Left lung (tissue), 10 donors: ENCODE data around the gene PHKB. TPM values are rescaled to one million over a fixed set of nuclear protein-coding genes. Genes with fewer than 3 reads are reported as not detected.

ENCODE experiments used
- ATAC-seq: fragments of 200-7000 bp; cut with Tn5 transposase; one replicate; pipeline ENCODE4 v1.9.1; 2020; ENCODE audit warnings: moderate library complexity
- DNase-seq, 4 donors: peaks; one replicate each; pipeline ENCODE4 v3.0.0-alpha.2; 2013 to 2020
- H3K27ac ChIP-seq, 2 donors: fragments of 200-600 bp; sonication (generic) in 1 of 2; one replicate each; pipeline versions ENCODE4 v1.5.0 to v1.8.0; 2020 to 2021
- H3K27me3 ChIP-seq, 2 donors: fragments of 200-600 bp; sonication (generic) in 1 of 2; one replicate each; pipeline versions ENCODE4 v1.5.0 to v1.8.0; 2020 to 2021
- H3K36me3 ChIP-seq, 2 donors: fragments of 200-600 bp; sonication (generic) in 1 of 2; one replicate each; pipeline versions ENCODE4 v1.5.0 to v1.8.0; 2020 to 2021
- H3K4me1 ChIP-seq, 2 donors: fragments of 200-600 bp; one replicate each; pipeline ENCODE4 v1.8.0; 2021
- H3K4me3 ChIP-seq, 2 donors: fragments of 200-600 bp; sonication (generic) in 1 of 2; one replicate each; pipeline versions ENCODE4 v1.5.0 to v1.8.0; 2020 to 2021; ENCODE audit warnings: mild to moderate bottlenecking in 1 of 2
- H3K9me3 ChIP-seq, 2 donors: fragments of 200-600 bp; sonication (generic) in 1 of 2; one replicate each; pipeline versions ENCODE4 v1.5.0 to v1.8.0; 2020 to 2021
- CTCF ChIP-seq, 2 donors: fragments of 200-600 bp; sonication (generic) in 1 of 2; IDR thresholded peaks; one replicate each; pipeline versions ENCODE4 v1.5.0 to v1.8.0; 2021; ENCODE audit warnings: antibody characterized with exemption in 2 of 2
- intact Hi-C, 2 donors: fragments of 100-400 bp; cut with DNase I; formaldehyde crosslinking; loops; one replicate each; pipeline versions ENCODE4 v1.11.2 to v1.14.2; 2022
- polyA plus RNA-seq, 6 donors: library from polyadenylated mRNA; unstranded; fragments of 120-200 nt; gene quantifications; one replicate each; pipeline ENCODE4 v1.2.1, GENCODE V29; 2013; ENCODE audit not compliant: insufficient read length in 6 of 6
- total RNA-seq, 2 donors: library from RNA; stranded (reverse); fragmentation: NEBNext Ultra II Directional; extraction: Animal tissue kit (Norgen Biotek cat#: 25700); gene quantifications; one replicate each; pipeline ENCODE4 v1.2.1, GENCODE V29; 2021
- donor health status: DM: no; HTN: yes; CAD: no.
- donor health status: DM: no; HTN: no; CAD: no.

The PHKB gene
- total and polyA plus RNA-seq, 8 donors = 76.5 to 104 (median 90.4) TPM

GRCh38 chr16:47503936-47504335 lies 42.8 kb downstream of the PHKB start:
- ATAC-seq (no peak), DNase-seq (no peak)
- intact Hi-C loops = no loop called here
- H3K36me3 ChIP-seq = peaks cover 0 to 54% of the 10 kb centered on the region in 2 donors
- H3K27me3 ChIP-seq = no peaks in the 10 kb centered on the region
- H3K4me3 ChIP-seq = no peak overlapping the region
- H3K4me1 ChIP-seq = no peaks in the 10 kb centered on the region
- no peaks in the 10 kb centered on the region for H3K9me3 ChIP-seq
- H3K27ac ChIP-seq = no peak overlapping the region
- no peak for TF ChIP-seq CTCF (IDR thresholded peaks at IDR 0.05)

DNA sequence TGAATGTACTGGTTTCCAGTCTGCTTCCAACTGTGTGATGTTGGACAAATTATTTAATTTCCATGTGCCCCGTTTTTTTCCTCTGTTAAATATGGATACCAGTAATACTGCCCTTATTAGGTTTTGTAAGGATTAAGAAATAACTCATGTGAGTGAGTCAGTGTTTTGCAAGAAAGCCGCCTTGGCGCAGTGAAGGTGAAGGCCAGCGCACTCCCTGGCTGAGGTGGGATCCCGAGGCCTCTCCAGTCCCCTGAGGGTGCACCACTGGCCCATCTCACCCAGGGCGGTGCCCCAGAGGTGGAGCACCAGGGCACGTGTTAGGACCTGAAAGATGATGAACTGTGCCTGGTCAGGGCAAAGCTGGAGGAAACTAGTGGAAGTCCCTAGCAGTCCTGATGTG lies 43.5 kb downstream of the PHKB start:
- intact Hi-C loops = no loop called here
- no peak overlapping the region for H3K27ac ChIP-seq
- no peaks in the 10 kb centered on the region for H3K4me1 ChIP-seq
- H3K27me3 ChIP-seq = no peaks in the 10 kb centered on the region
- no peak for DNase-seq
- no peak for ATAC-seq
- H3K9me3 ChIP-seq = no peaks in the 10 kb centered on the region
- no peak overlapping the region for H3K4me3 ChIP-seq
- TF ChIP-seq CTCF (IDR thresholded peaks at IDR 0.05) = no peak
- H3K36me3 ChIP-seq = peaks cover 0 to 48% of the 10 kb centered on the region in 2 donors

DNA sequence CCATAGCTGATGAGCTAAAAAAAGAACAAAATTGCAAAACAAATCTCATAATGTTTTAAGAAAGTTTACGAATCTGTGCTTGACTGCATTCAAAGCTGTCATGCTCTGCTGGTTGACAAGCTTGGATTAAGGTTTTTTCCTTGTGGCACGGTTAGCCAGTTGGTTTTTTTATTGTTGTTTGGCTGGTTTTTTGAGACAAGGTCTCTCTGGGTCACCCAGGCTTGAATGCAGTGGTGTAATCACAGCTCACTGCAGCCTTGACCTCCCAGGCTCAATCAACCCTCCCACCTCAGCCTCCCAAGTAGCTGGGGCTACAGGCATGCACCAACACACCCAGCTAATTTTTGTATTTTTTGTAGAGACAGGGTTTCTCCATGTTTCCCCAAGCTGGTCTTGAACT lies 45.7 kb downstream of the PHKB start:
- H3K36me3 ChIP-seq = peaks cover 0 to 51% of the 10 kb centered on the region in 2 donors
- no peaks in the 10 kb centered on the region for H3K4me1 ChIP-seq
- no peak overlapping the region for H3K27ac ChIP-seq
- TF ChIP-seq CTCF (IDR thresholded peaks at IDR 0.05) = no peak
- no peak overlapping the region for H3K4me3 ChIP-seq
- H3K27me3 ChIP-seq = no peaks in the 10 kb centered on the region
- ATAC-seq (no peak), DNase-seq (no peak)
- H3K9me3 ChIP-seq = no peaks in the 10 kb centered on the region
- intact Hi-C loops = no loop called here

GRCh38 chr16:47507701-47508100 lies 46.6 kb downstream of the PHKB start:
- ATAC-seq (no peak), DNase-seq (no peak)
- Histone ChIP-seq H3K4me1 (no peaks in the 10 kb centered on the region), H3K27ac (no peak overlapping the region), H3K36me3 (peaks cover 0 to 57% of the 10 kb centered on the region in 2 donors), H3K27me3 (no peaks in the 10 kb centered on the region), H3K9me3 (no peaks in the 10 kb centered on the region), H3K4me3 (no peak overlapping the region)
- TF ChIP-seq CTCF (IDR thresholded peaks at IDR 0.05) = no peak
- intact Hi-C loops = no loop called here

GRCh38 chr16:47511882-47512281 lies 50.8 kb downstream of the PHKB start:
- DNase-seq = no peak
- peaks cover 0 to 67% of the 10 kb centered on the region in 2 donors for H3K36me3 ChIP-seq
- H3K27ac ChIP-seq = no peak overlapping the region

More at GRCh38 chr16:47511882-47512281, 50.8 kb downstream of the PHKB start:
- no peaks in the 10 kb centered on the region for H3K27me3 ChIP-seq
- no peak for TF ChIP-seq CTCF (IDR thresholded peaks at IDR 0.05)
- H3K9me3 ChIP-seq = no peaks in the 10 kb centered on the region
- no peaks in the 10 kb centered on the region for H3K4me1 ChIP-seq
- intact Hi-C loops = no loop called here
- no peak overlapping the region for H3K4me3 ChIP-seq
- ATAC-seq = no peak
